Kidney tubule cell (primary cell): ENCODE data around the gene SETD6.

Source experiments
- DNase-seq: peaks from one replicate; pipeline ENCODE4 v3.0.0-alpha.2; 2018; ENCODE audit warnings: low spot score

SETD6 gene

DNA sequence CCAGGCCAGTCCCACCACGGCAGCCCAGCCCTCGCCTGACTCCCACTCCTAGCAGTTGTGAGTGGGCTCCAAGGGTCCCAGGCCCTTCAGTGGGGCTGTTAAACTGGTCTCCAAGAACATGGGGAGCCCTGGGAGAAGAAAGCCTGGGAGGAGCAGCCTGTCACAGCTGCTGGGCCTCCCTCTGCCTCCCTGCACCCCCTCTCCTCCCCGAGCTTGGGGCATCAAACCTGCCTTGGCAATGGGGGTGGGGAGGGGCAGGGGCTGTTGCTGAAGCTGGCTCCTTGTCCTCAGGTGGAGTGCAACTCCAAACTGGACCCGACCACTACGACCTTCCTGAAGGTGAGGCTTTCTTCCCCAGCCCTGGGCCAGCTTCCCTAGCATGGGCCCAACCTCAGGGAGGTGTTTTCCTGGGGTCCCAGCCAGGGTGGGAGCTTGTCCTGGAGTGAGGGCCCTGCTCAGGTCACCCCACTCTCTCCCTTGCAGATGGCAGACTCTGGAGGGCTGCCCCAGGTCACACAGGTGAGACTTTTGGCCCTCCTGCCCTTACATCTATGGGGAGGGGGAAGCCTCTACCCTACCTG is 6.6 kb upstream of the SETD6 start:
- no peak for DNase-seq

DNA sequence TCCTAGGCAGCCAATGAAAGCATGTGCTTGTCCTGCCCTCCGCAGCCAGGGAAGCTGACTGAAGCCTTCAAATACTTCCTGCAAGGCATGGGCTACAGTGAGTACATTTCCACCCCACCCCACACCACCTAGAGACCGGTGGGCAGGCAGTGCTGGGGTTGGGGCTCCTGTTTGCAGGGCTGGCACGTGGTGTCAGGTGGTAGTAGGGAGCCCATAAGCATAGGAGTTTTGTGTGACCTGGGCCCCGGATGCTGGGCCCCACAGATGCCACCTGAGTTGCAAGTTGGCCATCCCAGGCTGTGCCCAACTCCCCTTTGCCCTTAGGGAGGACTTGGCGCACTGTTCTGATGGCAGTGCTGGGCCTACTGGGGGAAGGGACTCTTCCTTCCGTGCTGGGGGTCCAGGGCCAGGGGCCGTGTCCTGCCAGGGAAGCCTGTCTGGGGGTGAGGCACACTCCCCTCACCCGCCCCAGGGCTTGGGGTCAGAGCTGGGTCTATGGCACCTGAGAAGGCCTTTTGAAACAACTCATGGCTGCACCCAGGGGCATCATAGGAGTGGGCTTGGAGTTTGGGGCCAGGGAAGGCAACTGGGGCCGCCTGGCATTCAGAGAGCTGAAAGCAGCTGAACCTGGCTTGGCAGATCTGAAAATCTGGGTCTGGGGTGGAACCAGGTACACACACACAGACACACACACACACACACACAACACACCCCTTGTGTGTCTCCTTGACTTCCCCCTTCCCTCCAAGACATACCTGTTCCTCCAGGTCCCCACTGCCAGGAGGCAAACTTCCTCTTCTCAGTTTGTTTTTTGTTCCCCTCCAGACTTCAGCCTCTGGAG is 5.8 kb upstream of the SETD6 start:
- DNase-seq = no peak

DNA sequence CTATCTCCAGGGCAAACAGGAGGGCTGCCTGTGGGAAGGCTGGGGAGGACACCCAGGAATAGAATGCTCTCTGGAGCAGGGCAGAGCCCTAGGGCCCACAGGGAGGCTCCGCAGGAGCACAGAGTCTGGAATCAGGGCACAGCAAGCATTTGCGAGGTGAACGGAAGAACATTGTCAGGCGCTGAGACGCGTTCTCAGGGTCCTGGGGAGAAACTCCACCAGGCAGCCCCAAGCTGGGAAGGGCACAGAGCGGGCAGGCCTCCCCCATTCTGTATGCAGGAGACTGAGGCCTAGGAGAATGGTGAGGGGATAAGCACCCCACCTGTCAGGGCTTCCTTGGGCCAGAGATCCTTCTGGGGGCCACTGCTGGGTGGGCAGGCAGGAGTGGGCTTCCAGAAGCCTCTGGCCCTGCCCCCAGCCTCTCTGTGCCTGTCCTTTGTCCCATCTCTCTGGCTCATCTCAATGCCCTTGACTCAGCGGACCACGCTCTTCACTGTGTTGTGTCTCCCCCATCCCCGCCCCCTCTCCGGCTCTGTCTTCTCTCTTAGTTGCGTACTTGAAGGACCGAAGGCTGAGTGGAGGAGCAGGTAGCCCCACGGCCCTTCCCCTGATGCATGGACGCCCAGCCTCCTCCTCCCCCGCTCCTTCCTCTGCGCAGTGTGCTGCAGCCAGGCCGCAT is 5.1 kb upstream of the SETD6 start:
- no peak for DNase-seq

DNA sequence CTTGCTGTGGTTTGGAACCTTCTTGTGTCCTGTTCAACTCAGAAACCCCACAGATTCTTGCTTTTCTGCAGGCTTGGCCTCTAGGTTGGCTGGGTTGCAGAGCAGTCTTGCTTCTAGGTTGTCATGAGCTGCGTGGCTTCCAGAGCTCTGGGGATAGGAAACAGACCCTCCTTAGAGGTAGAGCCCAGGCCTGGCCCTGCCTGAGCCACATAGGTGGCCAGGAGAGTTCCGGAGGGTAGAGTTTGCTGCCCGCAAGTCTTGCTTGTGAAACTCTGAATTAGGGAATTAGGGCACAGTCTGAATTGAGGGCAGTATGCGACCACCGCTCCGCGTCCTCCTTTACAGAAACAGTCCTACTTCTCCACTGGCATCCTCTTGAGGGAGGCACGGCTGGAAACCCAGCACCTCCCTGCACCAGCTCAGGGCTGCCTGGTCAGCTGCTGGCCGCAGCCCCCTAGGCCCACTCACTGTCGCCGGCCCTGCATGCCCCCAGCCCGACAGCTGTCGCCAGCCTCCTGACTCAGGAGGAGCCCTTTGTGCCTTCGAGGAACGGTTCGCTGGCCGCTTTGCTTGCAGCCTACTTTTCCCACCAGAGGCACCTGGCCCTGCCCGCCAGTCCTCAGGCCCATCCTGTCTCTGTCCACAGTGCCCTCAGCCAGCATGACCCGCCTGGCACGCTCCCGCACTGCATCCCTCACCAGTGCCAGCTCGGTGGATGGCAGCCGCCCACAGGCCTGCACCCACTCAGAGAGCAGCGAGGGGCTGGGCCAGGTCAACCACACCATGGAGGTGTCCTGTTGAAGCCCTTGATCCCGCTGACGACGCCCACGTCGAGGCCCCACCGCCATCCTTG is 4.3 kb upstream of the SETD6 start:
- DNase-seq = no peak

DNA sequence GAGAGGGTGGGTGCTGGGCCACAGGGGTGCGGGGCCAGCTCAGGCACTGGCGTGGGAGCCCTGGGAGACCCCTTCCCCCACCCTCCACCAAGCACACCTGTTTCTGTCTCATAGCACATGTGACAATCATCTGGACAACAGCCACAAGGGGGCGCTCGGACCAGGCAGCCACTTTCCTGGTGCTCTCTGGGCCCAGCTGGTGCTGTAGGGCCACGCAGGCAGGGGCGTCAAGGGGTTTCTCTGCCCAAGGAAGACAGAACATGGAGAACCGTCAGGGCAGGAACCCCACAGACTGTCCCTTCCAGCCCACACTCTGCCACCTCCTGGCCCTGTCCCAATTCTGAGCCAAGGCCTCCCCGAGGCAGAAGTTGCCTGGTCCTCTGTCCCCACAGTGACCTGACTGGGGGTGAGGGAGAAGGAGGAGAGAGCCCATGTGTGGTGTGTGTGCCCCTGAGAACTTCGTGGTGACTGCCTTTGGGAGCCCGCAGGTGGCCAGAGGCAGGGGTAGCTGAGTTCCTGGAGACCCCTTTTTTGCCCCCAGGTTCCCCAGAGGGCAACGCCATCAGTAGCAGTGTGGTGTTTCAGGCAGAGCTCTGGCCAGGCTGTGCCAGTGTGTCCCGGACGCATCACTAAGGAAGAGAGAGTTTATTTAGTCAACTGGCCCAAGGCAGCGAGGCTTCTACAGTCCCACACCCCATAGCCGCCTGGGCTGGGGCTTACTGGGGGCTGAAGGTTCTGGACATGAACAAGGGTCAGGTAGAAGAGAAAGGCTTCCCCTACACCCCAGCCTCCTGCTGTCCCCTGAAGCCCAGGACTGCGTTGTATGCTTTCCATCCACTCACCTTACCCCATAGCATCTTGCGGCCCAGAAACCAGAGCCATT is 3.1 kb upstream of the SETD6 start:
- peak; percentile 71 for DNase-seq

DNA sequence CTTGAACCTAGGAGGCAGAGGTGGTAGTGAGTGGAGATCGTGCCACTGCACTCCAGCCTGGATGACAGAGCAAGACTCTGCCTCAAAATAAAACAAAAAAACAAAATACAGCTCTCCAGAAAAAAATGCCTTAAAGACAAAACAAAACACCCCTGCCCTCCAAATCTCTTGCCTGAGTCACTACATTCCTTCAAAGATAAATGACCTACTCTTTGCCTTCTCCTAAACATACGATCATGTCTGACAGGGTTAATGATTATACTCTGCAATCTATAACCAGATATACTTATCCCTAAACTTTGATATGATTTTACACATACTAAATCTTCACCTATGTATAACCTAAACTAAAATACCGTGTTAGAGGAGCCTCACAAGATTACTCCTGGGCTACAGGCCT is 1.4 kb upstream of the SETD6 start:
- DNase-seq = peak; percentile 10

DNA sequence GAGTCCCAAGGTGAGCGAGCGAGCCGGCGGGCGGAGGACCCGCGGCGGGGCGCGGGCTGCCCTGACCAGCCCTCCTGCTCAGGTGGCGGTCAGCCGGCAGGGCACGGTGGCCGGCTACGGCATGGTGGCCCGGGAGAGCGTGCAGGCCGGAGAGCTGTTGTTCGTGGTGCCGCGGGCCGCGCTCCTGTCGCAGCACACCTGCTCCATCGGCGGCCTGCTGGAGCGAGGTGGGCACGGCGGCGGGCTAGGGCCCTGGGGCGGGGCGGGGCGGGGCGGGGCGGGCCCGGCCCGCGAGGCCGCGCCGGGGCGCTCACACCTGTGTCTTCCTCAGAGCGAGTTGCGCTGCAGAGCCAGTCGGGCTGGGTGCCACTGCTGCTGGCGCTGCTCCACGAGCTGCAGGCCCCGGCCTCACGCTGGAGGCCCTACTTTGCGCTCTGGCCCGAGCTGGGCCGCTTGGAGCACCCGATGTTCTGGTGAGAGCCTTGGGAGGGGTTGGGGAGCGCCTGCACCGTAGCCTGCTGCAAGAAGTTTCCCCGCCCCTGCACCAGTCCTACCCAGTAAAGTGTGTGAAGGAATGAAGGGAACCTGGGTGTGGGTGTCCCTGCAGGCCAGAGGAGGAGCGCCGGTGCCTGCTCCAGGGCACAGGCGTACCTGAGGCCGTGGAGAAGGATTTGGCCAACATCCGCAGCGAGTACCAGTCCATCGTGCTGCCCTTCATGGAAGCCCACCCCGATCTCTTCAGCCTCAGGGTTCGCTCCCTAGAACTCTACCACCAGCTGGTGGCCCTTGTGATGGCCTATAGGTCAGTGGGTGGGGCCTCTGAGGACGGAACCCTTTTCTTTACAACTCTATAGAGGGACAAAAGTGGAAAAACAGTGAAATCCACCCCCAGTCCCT is 802 bp downstream of the SETD6 start:
- DNase-seq = peak; percentile 52

DNA sequence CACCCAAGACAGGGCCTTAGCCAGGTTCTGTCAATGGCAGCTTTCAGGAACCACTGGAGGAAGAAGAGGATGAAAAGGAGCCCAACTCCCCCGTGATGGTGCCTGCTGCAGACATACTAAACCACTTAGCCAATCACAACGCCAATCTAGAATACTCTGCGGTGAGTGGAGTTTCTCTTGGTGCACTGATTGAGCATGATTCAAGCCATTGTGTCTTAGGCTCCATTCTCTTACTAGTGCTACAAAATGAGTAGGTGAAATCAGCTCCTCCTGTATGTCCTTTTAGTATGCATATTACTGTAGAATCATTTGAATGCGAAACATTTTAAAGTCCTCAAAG is 1.4 kb downstream of the SETD6 start:
- DNase-seq = no peak

DNA sequence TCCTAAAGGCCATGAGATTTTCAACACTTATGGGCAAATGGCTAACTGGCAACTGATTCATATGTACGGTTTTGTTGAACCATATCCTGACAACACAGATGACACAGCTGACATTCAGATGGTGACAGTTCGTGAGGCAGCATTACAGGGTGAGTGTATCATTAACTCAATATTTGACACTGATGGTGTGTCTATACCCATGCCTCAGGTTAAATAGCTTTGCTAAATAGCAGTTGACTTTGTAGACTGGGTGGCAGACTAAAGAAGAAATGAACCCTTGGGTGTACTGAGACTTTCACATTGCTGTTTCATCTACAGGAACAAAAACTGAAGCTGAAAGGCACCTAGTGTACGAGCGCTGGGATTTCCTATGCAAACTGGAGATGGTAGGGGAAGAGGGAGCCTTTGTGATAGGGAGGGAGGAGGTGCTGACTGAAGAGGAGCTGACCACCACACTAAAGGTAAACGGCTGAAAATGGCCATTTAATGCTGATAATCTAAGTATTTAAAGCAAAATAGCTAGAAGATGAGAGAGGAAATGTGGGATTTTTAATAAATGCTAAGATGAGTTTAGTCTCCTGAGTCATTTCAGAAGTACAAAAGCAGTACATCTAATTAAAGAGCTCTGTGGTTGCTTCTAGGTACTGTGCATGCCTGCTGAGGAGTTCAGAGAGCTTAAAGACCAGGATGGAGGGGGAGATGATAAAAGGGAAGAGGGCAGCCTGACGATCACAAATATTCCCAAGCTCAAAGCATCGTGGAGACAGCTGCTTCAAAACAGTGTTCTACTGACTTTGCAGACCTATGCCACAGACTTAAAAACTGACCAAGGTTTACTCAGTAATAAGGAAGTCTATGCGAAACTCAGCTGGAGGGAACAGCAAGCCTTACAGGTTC is 3.0 kb downstream of the SETD6 start:
- peak; percentile 47 for DNase-seq

DNA sequence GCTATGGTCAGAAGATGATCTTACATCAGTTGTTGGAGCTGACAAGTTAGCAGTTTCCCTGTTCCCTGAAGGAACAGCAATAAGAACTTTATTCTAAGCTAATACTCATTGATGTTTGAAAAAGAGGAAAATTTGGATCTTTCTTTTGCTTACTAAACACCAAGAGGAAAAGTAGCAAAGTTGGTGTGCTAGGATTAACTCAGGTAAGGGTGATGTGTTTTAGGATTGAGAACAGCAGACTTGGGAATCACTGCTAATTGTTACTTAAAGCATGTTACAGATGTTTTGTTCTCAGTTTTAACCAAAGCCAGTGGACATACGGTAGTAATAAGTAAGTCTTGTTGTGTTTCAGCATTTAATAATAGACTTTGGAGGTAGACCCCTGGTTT is 3.7 kb downstream of the SETD6 start:
- DNase-seq = no peak

DNA sequence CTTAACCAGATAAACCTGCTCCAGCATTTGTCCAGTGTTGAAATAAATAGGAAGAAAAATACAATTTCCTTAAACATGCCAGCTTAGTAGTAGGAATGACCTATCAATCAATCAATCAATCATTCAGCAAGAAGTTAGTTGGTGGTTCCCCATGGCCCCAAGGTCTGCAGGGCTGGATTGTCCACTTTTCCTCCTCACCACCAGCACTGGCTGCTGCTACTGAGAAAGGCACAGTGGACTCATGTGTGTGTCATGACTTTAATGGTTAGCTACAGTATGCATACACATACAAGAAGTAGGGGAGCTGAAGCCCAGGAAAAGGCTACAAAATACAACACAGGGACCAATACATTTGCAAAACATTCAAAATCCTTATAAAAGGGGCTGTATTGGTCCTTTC is 4.4 kb downstream of the SETD6 start:
- no peak for DNase-seq

DNA sequence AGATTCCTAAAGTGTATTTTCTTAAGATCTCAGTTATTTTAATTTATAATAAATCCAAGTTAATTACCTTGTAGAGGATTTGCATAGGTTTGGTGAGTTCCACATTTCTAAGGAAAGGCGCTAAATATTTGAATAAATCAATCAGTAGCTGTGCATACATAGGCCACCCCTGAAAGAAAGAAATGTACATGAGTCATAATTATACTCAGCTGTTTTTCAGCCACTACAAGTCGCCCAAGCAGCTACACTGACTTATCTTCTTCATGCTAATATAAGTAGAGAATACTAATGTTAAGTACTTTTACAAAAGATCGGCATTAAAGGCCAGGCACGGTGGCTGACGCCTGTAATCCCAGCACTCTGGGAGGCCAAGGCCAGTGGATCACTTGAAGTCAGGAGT is 14.9 kb downstream of the SETD6 start:
- DNase-seq = no peak

DNA sequence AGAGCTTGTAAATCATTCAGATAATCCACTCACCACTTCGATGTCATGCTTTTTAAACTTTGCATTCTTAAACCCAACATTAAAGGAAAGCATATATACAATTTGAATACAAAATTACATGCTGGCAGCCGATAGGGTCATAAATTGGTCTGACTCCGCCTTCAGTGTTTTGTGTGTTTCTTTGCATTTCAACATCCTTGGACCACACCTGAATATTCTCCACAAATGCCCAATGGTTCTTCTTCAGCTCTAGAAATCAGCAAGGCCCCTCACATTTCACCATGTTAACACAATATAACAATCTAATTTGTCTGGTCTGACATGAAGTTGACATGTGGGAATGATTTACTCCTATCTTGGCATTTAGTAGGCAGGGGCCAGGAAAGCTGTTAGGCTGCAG is 17.1 kb downstream of the SETD6 start:
- no peak for DNase-seq

DNA sequence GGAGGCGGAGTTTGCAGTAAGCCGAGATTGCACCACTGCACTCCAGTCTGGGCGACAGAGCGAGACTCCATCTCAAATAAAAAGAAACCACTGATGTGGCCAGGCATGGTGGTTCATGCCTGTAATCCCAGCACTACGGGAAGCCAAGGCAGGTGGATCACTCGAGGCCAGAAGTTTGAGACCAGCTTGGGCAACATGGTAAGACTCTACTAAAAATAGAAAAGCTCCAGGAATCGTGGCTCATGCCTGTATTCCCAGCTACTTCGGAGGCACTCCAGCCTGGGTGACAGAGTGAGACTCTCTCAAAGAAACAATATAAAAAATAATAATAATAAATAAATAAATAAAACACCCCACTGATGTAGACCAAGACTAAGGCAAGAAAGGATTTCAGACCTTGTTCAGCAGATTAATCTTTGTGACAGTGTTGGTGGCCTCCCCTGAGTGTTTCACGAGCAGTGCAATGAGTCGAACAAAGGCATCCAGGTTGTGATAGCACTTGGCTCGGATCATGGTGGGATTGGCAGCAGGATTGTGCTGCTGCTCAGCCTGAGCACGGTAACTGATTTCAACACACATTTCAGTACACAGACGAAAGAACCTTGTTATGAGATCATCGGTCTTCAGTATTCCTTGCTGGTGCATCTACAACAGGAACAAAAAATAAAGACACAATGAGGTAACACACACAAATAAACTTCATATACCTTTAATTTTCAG is 18.6 kb downstream of the SETD6 start:
- DNase-seq = no peak

DNA sequence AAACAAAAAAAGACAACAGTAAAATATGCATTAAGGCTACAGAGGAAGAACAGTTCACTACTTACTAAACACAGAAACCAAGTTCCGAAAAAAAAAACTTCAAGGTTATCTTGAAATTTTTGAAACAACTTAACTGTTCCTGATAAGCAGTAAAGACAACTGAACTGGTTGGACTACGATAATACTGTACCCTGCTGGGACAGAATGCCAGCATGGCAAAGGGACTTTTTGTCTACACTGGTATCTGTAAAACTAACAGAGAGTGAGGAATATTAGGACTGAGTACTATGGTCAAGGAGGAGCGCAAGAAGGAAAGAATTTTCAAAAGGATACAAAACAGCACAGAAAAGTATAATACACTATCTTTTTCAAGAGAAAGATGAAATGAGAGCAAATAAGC is 19.8 kb downstream of the SETD6 start:
- DNase-seq = no peak

DNA sequence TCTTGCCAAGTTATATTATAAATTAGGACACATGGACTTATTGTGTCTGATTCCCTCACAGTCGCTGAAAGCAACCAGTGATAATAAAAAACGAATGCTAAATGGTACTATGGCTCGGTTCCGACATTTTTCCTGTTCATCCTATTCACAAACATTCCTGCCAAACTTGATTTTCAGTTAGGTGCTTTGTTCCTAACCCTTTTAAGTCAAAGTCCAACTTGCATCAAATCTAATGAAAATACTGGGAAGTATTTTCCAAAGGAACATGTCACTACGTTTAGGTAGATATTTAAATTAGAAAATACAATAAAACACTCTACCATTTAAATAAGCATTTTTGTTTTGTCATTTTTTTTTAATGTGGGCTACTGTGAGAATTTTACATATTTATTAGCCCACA is 21.0 kb downstream of the SETD6 start:
- no peak for DNase-seq

DNA sequence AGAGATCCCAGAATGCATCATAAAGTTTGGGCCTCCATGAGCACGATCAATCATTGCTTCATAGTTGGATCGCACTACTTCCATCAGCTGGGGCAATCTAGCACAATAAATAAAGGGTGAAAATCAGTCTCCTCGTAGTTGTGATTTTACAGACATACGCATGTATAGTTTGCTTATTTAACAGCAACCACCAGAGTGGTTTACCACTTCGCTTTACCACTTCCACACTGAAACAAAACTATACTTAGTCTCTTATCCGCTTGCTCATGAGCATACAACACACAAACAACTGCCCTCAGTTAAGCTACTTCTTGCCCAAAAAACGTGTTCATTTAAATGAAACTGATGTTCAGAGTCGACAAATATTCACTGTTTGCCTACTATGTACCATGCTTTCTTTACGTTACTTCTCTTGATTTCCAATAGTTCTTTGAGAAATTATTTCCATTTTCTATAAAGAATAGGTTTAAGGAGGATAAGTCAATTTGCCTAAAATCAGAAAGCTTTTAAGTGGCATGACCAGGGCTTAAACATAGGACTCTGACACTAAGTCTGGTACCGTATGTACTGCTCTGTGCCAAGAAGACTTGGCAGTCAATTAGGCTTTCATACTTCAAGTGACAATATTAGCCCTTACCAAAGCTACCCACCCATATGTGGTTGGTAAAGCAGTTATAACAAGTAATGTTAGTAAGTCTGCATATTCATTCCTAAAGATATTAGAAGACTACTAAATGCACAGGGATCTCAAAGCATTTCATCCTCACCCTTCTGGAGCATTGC is 22.0 kb downstream of the SETD6 start:
- no peak for DNase-seq

DNA sequence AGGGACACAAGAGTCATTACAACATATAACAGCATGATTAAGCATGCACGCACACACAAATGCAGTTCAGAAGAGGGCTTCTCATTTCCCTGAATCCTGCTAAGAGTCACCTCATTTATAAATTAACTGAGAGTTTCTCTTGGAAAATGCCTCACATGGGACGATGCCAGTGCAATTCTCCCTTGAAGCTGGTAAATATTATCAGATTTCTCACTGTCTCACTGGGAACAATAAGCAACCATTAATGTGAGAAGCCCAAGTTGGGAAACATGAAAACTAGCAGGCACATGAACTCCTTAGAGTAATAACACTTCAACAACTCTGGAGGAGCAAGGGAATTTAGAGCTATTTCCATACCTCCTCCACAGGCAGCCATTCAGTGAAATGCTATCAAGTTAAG is 26.4 kb downstream of the SETD6 start:
- DNase-seq = no peak
